ENCODE data around the gene SYT1. TPM values are rescaled to one million over a fixed set of nuclear protein-coding genes. Genes with fewer than 3 reads are reported as not detected.

SYT1 gene
- total and polyA plus RNA-seq, 2 of the 4 experiments (the other 2 are of a cell fraction), result 2.8 to 3.0 TPM

- in situ Hi-C loops (cut with MboI; ENCODE audit: low sequenced_read_pairs), result no loop called here
Observed at GRCh38 chr12:79296133-79296532, 431.6 kb downstream of the SYT1 start.

More at GRCh38 chr12:79296133-79296532, 431.6 kb downstream of the SYT1 start:
- dilution Hi-C loops (cut with HindIII; ENCODE audit: low sequenced_read_pairs, unreplicated experiment) (no loop called here), intact Hi-C loops (cut with micrococcal nuclease) (no loop called here)
- no peak for TF ChIP-seq POLR2A (IDR thresholded peaks at IDR 0.05; ENCODE audit: low read depth, low read length)
- TF ChIP-seq ELK1 (IDR thresholded peaks at IDR 0.05; ENCODE audit: borderline replicate concordance, low read depth, low read length), result no peak
- TF ChIP-seq SMC3 (IDR thresholded peaks at IDR 0.05; ENCODE audit: low read depth, low read length), result no peak
- TF ChIP-seq RCOR1 (IDR thresholded peaks at IDR 0.05; ENCODE audit: insufficient replicate concordance, low read length), result no peak
- no peak for TF ChIP-seq CTCF (conservative IDR thresholded peaks at IDR 0.05; ENCODE audit: low read depth, low read length)
- no peak for TF ChIP-seq BHLHE40 (IDR thresholded peaks at IDR 0.05; ENCODE audit: low read depth, low read length)
- no peak for TF ChIP-seq NFE2L2 (IDR thresholded peaks at IDR 0.05; ENCODE audit: low read depth, low read length)
- TF ChIP-seq MAFK (IDR thresholded peaks at IDR 0.05; ENCODE audit: low read depth, low read length), result no peak
- TF ChIP-seq, protein P1, sequence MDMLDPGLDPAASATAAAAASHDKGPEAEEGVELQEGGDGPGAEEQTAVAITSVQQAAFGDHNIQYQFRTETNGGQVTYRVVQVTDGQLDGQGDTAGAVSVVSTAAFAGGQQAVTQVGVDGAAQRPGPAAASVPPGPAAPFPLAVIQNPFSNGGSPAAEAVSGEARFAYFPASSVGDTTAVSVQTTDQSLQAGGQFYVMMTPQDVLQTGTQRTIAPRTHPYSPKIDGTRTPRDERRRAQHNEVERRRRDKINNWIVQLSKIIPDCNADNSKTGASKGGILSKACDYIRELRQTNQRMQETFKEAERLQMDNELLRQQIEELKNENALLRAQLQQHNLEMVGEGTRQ (IDR thresholded peaks at IDR 0.05; ENCODE audit: low read depth, low read length), result no peak
- no peak for TF ChIP-seq MXI1 (IDR thresholded peaks at IDR 0.05; ENCODE audit: borderline replicate concordance, low read depth, low read length)
- TF ChIP-seq CHD1 (IDR thresholded peaks at IDR 0.05; ENCODE audit: low read depth, low read length), result no peak
- TF ChIP-seq FOS (IDR thresholded peaks at IDR 0.05; ENCODE audit: low read depth, low read length), result no peak
- TF ChIP-seq RFX5 (IDR thresholded peaks at IDR 0.05; ENCODE audit: low read depth, low read length), result no peak
- TF ChIP-seq CEBPB (IDR thresholded peaks at IDR 0.05; ENCODE audit: low read depth, low read length), result no peak
- no peak for TF ChIP-seq MAZ (IDR thresholded peaks at IDR 0.05; ENCODE audit: borderline replicate concordance, low read depth, low read length)
- Histone ChIP-seq H2BK15ac (ENCODE audit: low read depth, low read length) (no peak overlapping the region), H3K27ac (ENCODE audit: insufficient read depth, low read length) (no peak overlapping the region), H2AFZ (replicated peaks; ENCODE audit: low read length, poor library complexity) (no peak overlapping the region), H3K4me1 (ENCODE audit: control insufficient read depth, insufficient read depth, low read length) (0 out of 2 replicates have a peak, but pooled peaks cover 1% of the 10 kb centered on the region), H3K14ac (replicated peaks; ENCODE audit: low read depth, low read length) (no peak overlapping the region), H3K23ac (ENCODE audit: low read depth, low read length) (no peak overlapping the region), H4K8ac (ENCODE audit: low read depth in 2 of 2, low read length in 2 of 2) (no peak overlapping the region), H3K79me1 (ENCODE audit: low read depth in 1 of 2, low read length in 2 of 2) (no peaks in the 10 kb centered on the region), H4K91ac (ENCODE audit: insufficient read depth, low read depth, low read length) (no peak overlapping the region), H3K4me3 (ENCODE audit: insufficient read depth, low read depth, low read length) (no peak overlapping the region), H2BK120ac (ENCODE audit: low read depth, low read length) (no peak overlapping the region), H3K9me1 (ENCODE audit: insufficient read depth, low read length) (peaks cover 4% of the 10 kb centered on the region; the same call in 1 of the 2 replicates), H3K4me2 (ENCODE audit: low read depth, low read length) (no peak overlapping the region; the same call in 1 of the 2 replicates), H3K18ac (ENCODE audit: low read depth, low read length) (no peak overlapping the region), H2BK5ac (ENCODE audit: low read depth, low read length, poor library complexity, severe bottlenecking) (no peak overlapping the region), H3K9me3 (ENCODE audit: control insufficient read depth, insufficient read depth, low read length) (no peaks in the 10 kb centered on the region), H2AK5ac (ENCODE audit: low read depth, low read length) (no peak overlapping the region), H4K5ac (ENCODE audit: low read depth, low read length) (no peak overlapping the region), H3K27me3 (ENCODE audit: control insufficient read depth, insufficient read depth, low read length) (no peaks in the 10 kb centered on the region), H4K20me1 (ENCODE audit: insufficient read depth, low read length) (no peaks in the 10 kb centered on the region), H3K56ac (ENCODE audit: extremely low read depth, insufficient read depth, low read length) (no peak overlapping the region), H3K9ac (ENCODE audit: low read depth, low read length) (no peak overlapping the region), H3K4ac (ENCODE audit: low read depth, low read length) (no peak overlapping the region), H2AK9ac (replicated peaks; ENCODE audit: low read depth, low read length, poor library complexity) (no peak overlapping the region), H3K36me3 (ENCODE audit: control insufficient read depth, insufficient read depth, low read length) (no peaks in the 10 kb centered on the region), H2BK20ac (ENCODE audit: low read depth, low read length) (no peak overlapping the region)
- no TSS peak for BruUV-seq (replicated peaks)
- peak; percentile 46 for DNase-seq
- ChIA-PET CTCF (no interaction called here), POLR2A (ENCODE audit: unreplicated experiment) (no interaction called here)
- ATAC-seq (ENCODE audit: low read depth), result 0 out of 2 replicates have a peak, but pooled peaks have one; percentile 31
- WGBS, 2 experiments (ENCODE audit: extremely low coverage in 2 of 2, insufficient read length in 1 of 2), result no CpG with 5 or more reads among the region's 5 CpGs
